Motor neuron (in vitro differentiated cells): ENCODE data around the gene DCC. TPM values are rescaled to one million over a fixed set of nuclear protein-coding genes. Genes with fewer than 3 reads are reported as not detected.

ENCODE experiments used
- ATAC-seq, 8 experiments: fragments of 200-7000 bp; cut with Tn5 transposase; replicated peaks in 6 of 8; 2 replicates each; pipeline ENCODE4 v1.8.0; 2021; ENCODE audit warnings: mild to moderate bottlenecking in 8 of 8, moderate library complexity in 8 of 8
- H3K27ac ChIP-seq, 2 donors: fragments of 250-450 bp; sonication (Bioruptor Pico); 2 replicates each; pipeline ENCODE4 v1.9.0; 2021; ENCODE audit warnings: antibody characterized with exemption in 2 of 2, mild to moderate bottlenecking in 2 of 2, moderate library complexity in 1 of 2
- H3K4me1 ChIP-seq, 2 donors: fragments of 250-450 bp; sonication (Bioruptor Pico); replicated peaks in 1 of 2; 2 replicates each; pipeline ENCODE4 v1.6.1; 2021; ENCODE audit warnings: antibody characterized with exemption in 2 of 2, mild to moderate bottlenecking in 2 of 2, moderate library complexity in 1 of 2
- H3K4me3 ChIP-seq, 5 donors: fragments of 250-450 bp; sonication (Bioruptor Pico); 2 replicates each; pipeline ENCODE4 v1.9.0; 2021; ENCODE audit warnings: antibody characterized with exemption in 5 of 5, mild to moderate bottlenecking in 5 of 5, moderate library complexity in 4 of 5
- WGBS, 10 experiments: fragments of 450-650 bp; shearing (Covaris generic); methylation state at CpG; one replicate each; pipeline ENCODE4 v1.0.0; 2022; 5-methylcytosine and 5-hydroxymethylcytosine counted together
- in situ Hi-C, 9 experiments: fragments of 400-800 bp; cut with MboI; loops; one replicate each; pipeline ENCODE4 v1.15.0; 2021; ENCODE audit warnings: low sequenced_read_pairs in 9 of 9, low pct_unique_long_range_greater_than_20kb in 2 of 9; ENCODE audit not compliant: unreplicated experiment in 9 of 9
- total RNA-seq, 8 experiments: library from RNA; unstranded; fragments of 300-600 nt; gene quantifications; 2 replicates each; pipeline versions ENCODE4 v1.2.3 to v1.2.4, GENCODE V29; 2022

Gene DCC
- total RNA-seq, 8 experiments from 2014 or later, result 0.04 to 66.0 (median 48.3) TPM; not detected in 2

- ATAC-seq, result no peak
- no peak overlapping the region for H3K4me3 ChIP-seq
- H3K4me1 ChIP-seq, result peaks cover 3 to 15% of the 10 kb centered on the region in 2 donors
- 9 to 86% (median 70%) methylated on average over 4 to 5 of the region's 5 CpGs for WGBS, 10 experiments
- in situ Hi-C loops, result no loop called here
- no peak overlapping the region for H3K27ac ChIP-seq
Observed at GRCh38 chr18:53139746-53140500, 799.9 kb downstream of the DCC start.

- Histone ChIP-seq H3K4me1 (peaks cover 3 to 11% of the 10 kb centered on the region in 2 donors), H3K4me3 (no peak overlapping the region), H3K27ac (no peak overlapping the region)
- WGBS, 10 experiments, result 0 to 89% (median 36%) methylated on average over 1 to 3 of the region's 4 CpGs; no CpG with 5 or more reads in 2 of the 10 experiments
- in situ Hi-C loops, result no loop called here
- peak in 5 of 8 experiments; percentile 24 to 88 (median 53) for ATAC-seq
Observed at GRCh38 chr18:53142005-53142404, 802.0 kb downstream of the DCC start.

- no peak overlapping the region for H3K27ac ChIP-seq
- no peak for ATAC-seq
- peaks cover 14 to 19% of the 10 kb centered on the region in 2 donors for H3K4me1 ChIP-seq
- H3K4me3 ChIP-seq, result no peak overlapping the region
- in situ Hi-C loops, result no loop called here
Observed at GRCh38 chr18:53147472-53147871, 807.5 kb downstream of the DCC start.

- WGBS, 10 experiments, result 0 to 100% (median 29%) methylated on average over 1 to 4 of the region's 5 CpGs
- Histone ChIP-seq H3K27ac (no peak overlapping the region), H3K4me3 (no peak overlapping the region), H3K4me1 (peaks cover 18 to 21% of the 10 kb centered on the region in 2 donors)
- in situ Hi-C loops, result no loop called here
- ATAC-seq, result peak in 3 of 8 experiments; percentile 56 to 79 (median 76)
Observed at GRCh38 chr18:53148123-53148522, 808.1 kb downstream of the DCC start.

GRCh38 chr18:53152476-53152875 is 812.5 kb downstream of the DCC start:
- in situ Hi-C loops, result no loop called here
- Histone ChIP-seq H3K4me3 (no peak overlapping the region), H3K27ac (no peak overlapping the region), H3K4me1 (peaks cover 11 to 18% of the 10 kb centered on the region in 2 donors)
- peak in 1 of 8 experiments; percentile 50 for ATAC-seq
- 0 to 100% (median 60%) methylated on average over 1 to 2 of the region's 2 CpGs for WGBS, 10 experiments

DNA sequence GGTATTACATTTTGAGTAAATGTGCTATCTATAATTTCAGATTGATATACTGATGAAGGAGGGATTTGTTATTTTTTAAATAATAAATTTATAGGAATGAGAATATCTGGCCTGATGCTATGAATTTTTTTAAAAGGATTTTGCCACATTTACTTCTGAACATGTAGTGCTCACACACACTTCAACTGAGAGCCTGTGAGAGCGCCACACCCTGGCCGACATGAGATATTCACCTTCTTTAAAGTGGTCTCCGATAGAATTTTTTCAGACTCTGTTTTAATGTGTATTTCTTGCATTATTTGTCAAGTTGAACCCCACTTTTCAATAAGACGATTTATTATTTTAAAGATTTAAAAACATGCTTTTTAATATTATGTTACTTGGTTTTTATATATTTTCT is 813.3 kb downstream of the DCC start:
- Histone ChIP-seq H3K4me3 (no peak overlapping the region), H3K27ac (no peak overlapping the region), H3K4me1 (peaks cover 5 to 10% of the 10 kb centered on the region in 2 donors)
- WGBS, 10 experiments, result 0 to 65% (median 38%) methylated on average over 2 to 4 of the region's 4 CpGs
- ATAC-seq, result no peak
- in situ Hi-C loops, result no loop called here

- Histone ChIP-seq H3K27ac (no peak overlapping the region), H3K4me3 (no peak overlapping the region), H3K4me1 (peaks cover 5 to 8% of the 10 kb centered on the region in 2 donors)
- no peak for ATAC-seq
- WGBS, 10 experiments, result 0 to 97% (median 88%) methylated on average over 1 to 5 of the region's 5 CpGs; no CpG with 5 or more reads in 2 of the 10 experiments
- in situ Hi-C loops, result no loop called here
Observed at GRCh38 chr18:53153800-53154199, 813.8 kb downstream of the DCC start.

- ATAC-seq, result no peak
- WGBS, 10 experiments, result 0 to 100% (median 50%) methylated on average over 1 of the region's 1 CpG; no CpG with 5 or more reads in 6 of the 10 experiments
- in situ Hi-C loops, result no loop called here
Observed at GRCh38 chr18:53165770-53166169, 825.8 kb downstream of the DCC start.

GRCh38 chr18:53169346-53169745 is 829.3 kb downstream of the DCC start:
- 0 to 100% (median 85%) methylated on average over 1 to 5 of the region's 5 CpGs; no CpG with 5 or more reads in 1 of the 10 experiments for WGBS, 10 experiments
- no peak overlapping the region for H3K4me3 ChIP-seq
- no peaks in the 10 kb centered on the region for H3K4me1 ChIP-seq
- in situ Hi-C loops, result no loop called here
- H3K27ac ChIP-seq, result no peak overlapping the region
- ATAC-seq, result no peak

More at GRCh38 chr18:53165770-53166169, 825.8 kb downstream of the DCC start:
- no peaks in the 10 kb centered on the region for H3K4me1 ChIP-seq
- H3K27ac ChIP-seq, result no peak overlapping the region
- H3K4me3 ChIP-seq, result no peak overlapping the region

- in situ Hi-C loops, result no loop called here
- ATAC-seq, result no peak
- 0 to 80% (median 54%) methylated on average over 1 to 3 of the region's 3 CpGs for WGBS, 10 experiments
- H3K4me1 ChIP-seq, result peaks cover 0 to 6% of the 10 kb centered on the region in 2 donors
- no peak overlapping the region for H3K27ac ChIP-seq
- H3K4me3 ChIP-seq, result no peak overlapping the region
Observed at GRCh38 chr18:53191634-53192033, 851.6 kb downstream of the DCC start.

DNA sequence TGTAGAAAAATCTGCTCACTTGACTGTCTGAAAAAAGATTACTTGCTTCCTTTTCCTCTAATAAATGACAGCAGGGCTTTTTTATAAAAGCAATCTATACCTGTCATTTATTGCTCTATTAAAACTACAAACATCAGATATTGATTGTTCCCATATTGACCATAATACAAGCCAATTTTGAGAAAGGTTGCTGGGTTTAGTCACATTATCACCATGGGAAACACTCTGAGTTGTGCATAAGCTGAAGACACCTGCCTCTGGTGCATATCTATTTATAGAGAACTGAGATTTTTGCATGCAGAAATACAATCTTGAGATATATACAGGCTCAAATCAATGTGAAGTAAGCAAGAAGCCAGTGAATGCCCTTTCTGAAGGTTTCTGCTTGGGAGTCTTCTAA is 853.9 kb downstream of the DCC start:
- H3K4me3 ChIP-seq, result no peak overlapping the region
- no peak overlapping the region for H3K27ac ChIP-seq
- H3K4me1 ChIP-seq, result peaks cover 0 to 6% of the 10 kb centered on the region in 2 donors
- no peak for ATAC-seq
- in situ Hi-C loops, result no loop called here

- no peak for ATAC-seq
- H3K4me1 ChIP-seq, result no peaks in the 10 kb centered on the region
- H3K4me3 ChIP-seq, result no peak overlapping the region
- H3K27ac ChIP-seq, result no peak overlapping the region
- in situ Hi-C loops, result no loop called here
Observed at GRCh38 chr18:53219853-53220252, 879.9 kb downstream of the DCC start.

GRCh38 chr18:53224128-53224778 is 884.3 kb downstream of the DCC start:
- no peak overlapping the region for H3K27ac ChIP-seq
- in situ Hi-C loops, result no loop called here
- H3K4me3 ChIP-seq, result no peak overlapping the region
- WGBS, 10 experiments, result 5 to 76% (median 34%) methylated on average over 1 to 6 of the region's 6 CpGs
- no peaks in the 10 kb centered on the region for H3K4me1 ChIP-seq
- ATAC-seq, result peak in 4 of 8 experiments; percentile 71 to 84 (median 77)
